ENCODE measurements around the gene GMDS. TPM values are rescaled to one million over a fixed set of nuclear protein-coding genes. Genes with fewer than 3 reads are reported as not detected.

The GMDS gene
- total RNA-seq, 1 donor, result 23.2 TPM

DNA sequence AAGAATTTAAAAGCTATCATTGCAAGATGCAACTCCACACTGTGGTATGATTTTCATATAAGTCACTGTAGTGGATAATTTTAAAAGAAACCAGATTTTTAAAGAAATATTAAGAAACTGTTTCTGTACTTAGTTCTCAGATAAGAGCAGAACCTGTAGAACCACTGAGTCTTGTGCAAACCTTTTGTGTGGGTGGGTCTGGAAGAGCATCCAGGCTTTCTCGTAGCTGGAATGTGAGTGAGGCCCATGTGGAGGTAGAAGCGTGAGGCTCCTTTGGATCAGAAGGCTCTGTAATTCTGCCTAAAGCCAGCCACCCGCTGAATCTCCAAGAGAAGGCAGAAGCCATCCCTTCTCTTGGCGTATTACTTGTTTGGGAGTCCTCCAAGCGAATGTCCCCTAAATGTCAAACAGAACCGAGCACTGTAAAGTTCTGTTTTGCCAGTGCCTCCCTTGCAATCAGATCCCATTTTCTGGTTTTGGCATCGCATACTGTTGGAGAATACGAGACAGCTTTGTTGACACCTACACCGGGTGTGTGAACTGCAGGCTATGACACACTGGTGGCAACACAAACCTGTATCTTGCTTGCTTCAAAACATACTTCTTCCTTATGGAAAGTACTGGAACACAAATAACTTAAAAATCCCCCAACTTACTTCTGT, 447.0 kb downstream of the GMDS start:
- TF ChIP-seq, protein P1, sequence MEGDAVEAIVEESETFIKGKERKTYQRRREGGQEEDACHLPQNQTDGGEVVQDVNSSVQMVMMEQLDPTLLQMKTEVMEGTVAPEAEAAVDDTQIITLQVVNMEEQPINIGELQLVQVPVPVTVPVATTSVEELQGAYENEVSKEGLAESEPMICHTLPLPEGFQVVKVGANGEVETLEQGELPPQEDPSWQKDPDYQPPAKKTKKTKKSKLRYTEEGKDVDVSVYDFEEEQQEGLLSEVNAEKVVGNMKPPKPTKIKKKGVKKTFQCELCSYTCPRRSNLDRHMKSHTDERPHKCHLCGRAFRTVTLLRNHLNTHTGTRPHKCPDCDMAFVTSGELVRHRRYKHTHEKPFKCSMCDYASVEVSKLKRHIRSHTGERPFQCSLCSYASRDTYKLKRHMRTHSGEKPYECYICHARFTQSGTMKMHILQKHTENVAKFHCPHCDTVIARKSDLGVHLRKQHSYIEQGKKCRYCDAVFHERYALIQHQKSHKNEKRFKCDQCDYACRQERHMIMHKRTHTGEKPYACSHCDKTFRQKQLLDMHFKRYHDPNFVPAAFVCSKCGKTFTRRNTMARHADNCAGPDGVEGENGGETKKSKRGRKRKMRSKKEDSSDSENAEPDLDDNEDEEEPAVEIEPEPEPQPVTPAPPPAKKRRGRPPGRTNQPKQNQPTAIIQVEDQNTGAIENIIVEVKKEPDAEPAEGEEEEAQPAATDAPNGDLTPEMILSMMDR (IDR thresholded peaks at IDR 0.05; ENCODE audit: extremely low read depth, low read depth, low read length), result no peak
- H3K4me3 ChIP-seq (ENCODE audit: insufficient read depth, low read length), result no peak overlapping the region
- no peaks in the 10 kb centered on the region for H4K20me1 ChIP-seq (ENCODE audit: insufficient read depth, low read length)
- H3K4me1 ChIP-seq (ENCODE audit: insufficient read depth, low read length), result peaks cover 23% of the 10 kb centered on the region
- no peaks in the 10 kb centered on the region for H3K79me2 ChIP-seq (ENCODE audit: insufficient read depth, low read length)
- H3K4me2 ChIP-seq (ENCODE audit: insufficient read depth, low read length), result peak overlapping the region; percentile 35
- no peaks in the 10 kb centered on the region for H3K27me3 ChIP-seq (ENCODE audit: insufficient read depth, low read length)
- no peak overlapping the region for H3K27ac ChIP-seq (ENCODE audit: low read depth, low read length)
- no peaks in the 10 kb centered on the region for H3K36me3 ChIP-seq (ENCODE audit: insufficient read depth, low read length)
- no peak for DNase-seq (ENCODE audit: insufficient read length, low spot score, missing footprints)
- H3K9me3 ChIP-seq (ENCODE audit: low read depth, low read length), result no peaks in the 10 kb centered on the region
- no peak overlapping the region for H2AFZ ChIP-seq (ENCODE audit: low read length)

GRCh38 chr6:1797801-1798200, 447.6 kb downstream of the GMDS start:
- DNase-seq (ENCODE audit: insufficient read length, low spot score, missing footprints), result no peak
- TF ChIP-seq, protein P1 (IDR thresholded peaks at IDR 0.05; ENCODE audit: extremely low read depth, low read depth, low read length), result no peak

DNA sequence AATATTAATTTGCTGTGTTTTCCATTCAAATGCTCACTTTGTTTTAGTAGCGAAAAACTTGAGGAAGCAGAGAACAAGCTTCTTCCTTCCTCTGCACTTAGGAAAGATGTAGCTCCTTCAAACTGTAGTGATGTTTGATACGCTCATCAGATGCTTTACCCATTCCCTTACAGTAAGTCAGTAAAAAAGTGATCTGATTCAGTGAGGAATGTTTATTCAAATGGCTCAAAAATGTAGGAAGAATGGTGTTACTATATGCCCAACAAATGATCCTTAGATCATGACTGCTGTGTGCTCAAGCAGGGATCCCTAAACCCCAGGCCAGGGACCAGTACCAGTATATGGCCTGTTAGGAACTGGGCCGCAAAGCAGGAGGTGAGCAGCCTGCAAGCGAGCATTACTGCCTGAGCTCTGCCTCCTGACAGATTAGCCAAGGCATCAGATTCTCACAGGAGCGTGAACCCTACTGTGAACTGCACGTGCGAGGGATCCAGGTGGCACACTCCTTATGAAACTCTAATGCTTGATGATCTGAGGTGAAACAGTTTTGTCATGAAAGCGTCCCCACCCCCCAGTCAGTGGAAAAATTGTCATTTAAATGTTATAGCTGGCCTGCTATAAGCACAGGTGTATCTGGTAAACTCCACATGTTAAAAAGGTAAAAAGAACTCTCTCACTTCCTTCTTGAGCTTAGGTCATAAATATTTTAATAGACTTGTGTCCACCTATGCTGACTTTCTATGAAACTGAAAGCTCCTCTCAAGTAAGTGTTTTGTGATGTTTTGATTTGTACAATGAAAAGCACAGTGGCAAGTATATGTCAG, 448.5 kb downstream of the GMDS start:
- no peak overlapping the region for H2AFZ ChIP-seq (ENCODE audit: low read length)
- no peaks in the 10 kb centered on the region for H3K27me3 ChIP-seq (ENCODE audit: insufficient read depth, low read length)
- H3K36me3 ChIP-seq (ENCODE audit: insufficient read depth, low read length), result no peaks in the 10 kb centered on the region
- H3K4me2 ChIP-seq (ENCODE audit: insufficient read depth, low read length), result peak overlapping the region; percentile 35
- H3K9me3 ChIP-seq (ENCODE audit: low read depth, low read length), result no peaks in the 10 kb centered on the region
- H4K20me1 ChIP-seq (ENCODE audit: insufficient read depth, low read length), result no peaks in the 10 kb centered on the region
- TF ChIP-seq, protein P1 (IDR thresholded peaks at IDR 0.05; ENCODE audit: extremely low read depth, low read depth, low read length), result no peak
- DNase-seq (ENCODE audit: insufficient read length, low spot score, missing footprints), result peak; percentile 73
- peaks cover 21% of the 10 kb centered on the region for H3K4me1 ChIP-seq (ENCODE audit: insufficient read depth, low read length)
- H3K79me2 ChIP-seq (ENCODE audit: insufficient read depth, low read length), result no peaks in the 10 kb centered on the region
- H3K27ac ChIP-seq (ENCODE audit: low read depth, low read length), result peak overlapping the region; percentile 23
- no peak overlapping the region for H3K4me3 ChIP-seq (ENCODE audit: insufficient read depth, low read length)

More at GRCh38 chr6:1797801-1798200, 447.6 kb downstream of the GMDS start:
- Histone ChIP-seq H3K9me3 (ENCODE audit: low read depth, low read length) (no peaks in the 10 kb centered on the region), H3K4me2 (ENCODE audit: insufficient read depth, low read length) (peak overlapping the region; percentile 35), H3K36me3 (ENCODE audit: insufficient read depth, low read length) (no peaks in the 10 kb centered on the region), H2AFZ (ENCODE audit: low read length) (no peak overlapping the region), H3K79me2 (ENCODE audit: insufficient read depth, low read length) (no peaks in the 10 kb centered on the region), H3K27me3 (ENCODE audit: insufficient read depth, low read length) (no peaks in the 10 kb centered on the region), H3K27ac (ENCODE audit: low read depth, low read length) (peak overlapping the region; percentile 19), H3K4me3 (ENCODE audit: insufficient read depth, low read length) (no peak overlapping the region), H3K4me1 (ENCODE audit: insufficient read depth, low read length) (peaks cover 21% of the 10 kb centered on the region), H4K20me1 (ENCODE audit: insufficient read depth, low read length) (no peaks in the 10 kb centered on the region)

GRCh38 chr6:1795910-1796309, 449.5 kb downstream of the GMDS start:
- Histone ChIP-seq H3K27ac (ENCODE audit: low read depth, low read length) (no peak overlapping the region), H4K20me1 (ENCODE audit: insufficient read depth, low read length) (no peaks in the 10 kb centered on the region), H3K4me1 (ENCODE audit: insufficient read depth, low read length) (peaks cover 21% of the 10 kb centered on the region), H3K4me3 (ENCODE audit: insufficient read depth, low read length) (no peak overlapping the region), H3K27me3 (ENCODE audit: insufficient read depth, low read length) (no peaks in the 10 kb centered on the region), H3K9me3 (ENCODE audit: low read depth, low read length) (no peaks in the 10 kb centered on the region), H3K79me2 (ENCODE audit: insufficient read depth, low read length) (no peaks in the 10 kb centered on the region), H2AFZ (ENCODE audit: low read length) (no peak overlapping the region), H3K4me2 (ENCODE audit: insufficient read depth, low read length) (no peak overlapping the region), H3K36me3 (ENCODE audit: insufficient read depth, low read length) (no peaks in the 10 kb centered on the region)
- DNase-seq (ENCODE audit: insufficient read length, low spot score, missing footprints), result no peak
- TF ChIP-seq, protein P1 (IDR thresholded peaks at IDR 0.05; ENCODE audit: extremely low read depth, low read depth, low read length), result no peak
